HCT116 (cell line): Measurements from ENCODE around the gene FAM135A.

ENCODE experiments used
- CEBPB ChIP-seq: IDR thresholded peaks from 2 replicates; pipeline ENCODE4 v1.6.1; 2012; ENCODE audit warnings: low read depth
- EGR1 ChIP-seq: IDR thresholded peaks from 2 replicates; pipeline ENCODE4 v1.6.1; 2012; ENCODE audit warnings: low read depth
- EZH2 ChIP-seq: fragments of 200-600 bp; sonication (generic); IDR thresholded peaks from 2 replicates; pipeline ENCODE4 v1.6.1; 2017; ENCODE audit warnings: antibody characterized with exemption, mixed run types
- FOSL1 ChIP-seq: IDR thresholded peaks from 2 replicates; pipeline ENCODE4 v1.6.1; 2012; ENCODE audit warnings: low read depth
- POLR2A ChIP-seq: IDR thresholded peaks from 2 replicates; pipeline ENCODE4 v1.7.0; 2011; ENCODE audit warnings: borderline replicate concordance; ENCODE audit not compliant: insufficient read depth, insufficient read length; ENCODE audit errors: extremely low read depth
- POLR2AphosphoS5 ChIP-seq: IDR thresholded peaks from 2 replicates; pipeline ENCODE4 v1.6.1; 2011; ENCODE audit warnings: mild to moderate bottlenecking, low read depth, low read length, moderate library complexity
- RAD21 ChIP-seq: IDR thresholded peaks from 2 replicates; pipeline ENCODE4 v1.6.1; 2012; ENCODE audit warnings: low read depth, mild to moderate bottlenecking
- SIN3A ChIP-seq: IDR thresholded peaks from 2 replicates; pipeline ENCODE4 v1.6.1; 2012; ENCODE audit warnings: low read depth
- SP1 ChIP-seq: IDR thresholded peaks from 2 replicates; pipeline ENCODE4 v1.6.1; 2012; ENCODE audit warnings: low read depth
- SRF ChIP-seq: IDR thresholded peaks from 2 replicates; pipeline ENCODE4 v1.6.1; 2012; ENCODE audit warnings: low read depth
- TF ChIP-seq, protein P1 (sequence below), 3 experiments: fragments of 200-600 bp in 1 of 3; sonication (generic) in 1 of 3; IDR thresholded peaks in 2 of 3; conservative IDR thresholded peaks in 1 of 3; 2 replicates each; pipeline ENCODE4 v1.5.1; 2012 to 2017; ENCODE audit warnings: low read depth in 2 of 3, low read length in 2 of 3, antibody characterized with exemption in 1 of 3, borderline replicate concordance in 1 of 3, control low read depth in 1 of 3, mild to moderate bottlenecking in 1 of 3, mixed read lengths in 1 of 3, mixed run types in 1 of 3, moderate library complexity in 1 of 3; ENCODE audit not compliant: insufficient read depth in 1 of 3
- TF ChIP-seq, protein P2 (sequence below): IDR thresholded peaks from 2 replicates; pipeline ENCODE4 v1.6.1; 2012
- TF ChIP-seq, protein P3 (sequence below): IDR thresholded peaks from 2 replicates; pipeline ENCODE4 v1.6.1; 2012; ENCODE audit warnings: low read depth

DNA sequence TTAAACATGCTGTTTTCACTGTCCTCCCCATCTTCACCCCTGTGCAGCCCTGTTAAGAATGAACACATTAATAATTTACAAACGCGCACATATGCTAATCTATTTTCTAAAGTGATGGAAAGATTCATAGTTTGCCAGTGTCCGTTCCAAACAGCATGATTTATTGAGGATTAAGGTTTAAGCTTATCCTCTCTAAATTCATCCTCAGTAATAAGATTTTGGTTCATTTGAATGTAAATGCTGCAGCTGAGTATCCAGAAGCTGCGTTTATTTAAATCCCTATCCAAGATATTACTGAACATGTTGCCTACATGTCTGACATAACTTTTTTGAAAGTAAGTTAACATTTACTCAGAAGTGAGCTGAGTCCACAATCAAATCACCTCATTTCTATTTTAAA lies 42.8 kb upstream of the FAM135A start:
- TF ChIP-seq, protein P1, sequence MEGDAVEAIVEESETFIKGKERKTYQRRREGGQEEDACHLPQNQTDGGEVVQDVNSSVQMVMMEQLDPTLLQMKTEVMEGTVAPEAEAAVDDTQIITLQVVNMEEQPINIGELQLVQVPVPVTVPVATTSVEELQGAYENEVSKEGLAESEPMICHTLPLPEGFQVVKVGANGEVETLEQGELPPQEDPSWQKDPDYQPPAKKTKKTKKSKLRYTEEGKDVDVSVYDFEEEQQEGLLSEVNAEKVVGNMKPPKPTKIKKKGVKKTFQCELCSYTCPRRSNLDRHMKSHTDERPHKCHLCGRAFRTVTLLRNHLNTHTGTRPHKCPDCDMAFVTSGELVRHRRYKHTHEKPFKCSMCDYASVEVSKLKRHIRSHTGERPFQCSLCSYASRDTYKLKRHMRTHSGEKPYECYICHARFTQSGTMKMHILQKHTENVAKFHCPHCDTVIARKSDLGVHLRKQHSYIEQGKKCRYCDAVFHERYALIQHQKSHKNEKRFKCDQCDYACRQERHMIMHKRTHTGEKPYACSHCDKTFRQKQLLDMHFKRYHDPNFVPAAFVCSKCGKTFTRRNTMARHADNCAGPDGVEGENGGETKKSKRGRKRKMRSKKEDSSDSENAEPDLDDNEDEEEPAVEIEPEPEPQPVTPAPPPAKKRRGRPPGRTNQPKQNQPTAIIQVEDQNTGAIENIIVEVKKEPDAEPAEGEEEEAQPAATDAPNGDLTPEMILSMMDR (IDR thresholded peaks at IDR 0.05 in 2 of 3, conservative IDR thresholded peaks at IDR 0.05 in 1 of 3; ENCODE audit: borderline replicate concordance in 1 of 3, insufficient read depth in 1 of 3, low read depth in 2 of 3, low read length in 2 of 3) = no peak
- TF ChIP-seq SP1 = no peak
- TF ChIP-seq, protein P2, sequence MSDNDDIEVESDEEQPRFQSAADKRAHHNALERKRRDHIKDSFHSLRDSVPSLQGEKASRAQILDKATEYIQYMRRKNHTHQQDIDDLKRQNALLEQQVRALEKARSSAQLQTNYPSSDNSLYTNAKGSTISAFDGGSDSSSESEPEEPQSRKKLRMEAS = no peak
- TF ChIP-seq EZH2 = no peak
- no peak for TF ChIP-seq POLR2AphosphoS5
- TF ChIP-seq SIN3A = no peak
- TF ChIP-seq SRF = no peak
- TF ChIP-seq POLR2A = no peak
- TF ChIP-seq CEBPB = no peak
- no peak for TF ChIP-seq FOSL1
- no peak for TF ChIP-seq EGR1
- TF ChIP-seq RAD21 = no peak
- TF ChIP-seq, protein P3, sequence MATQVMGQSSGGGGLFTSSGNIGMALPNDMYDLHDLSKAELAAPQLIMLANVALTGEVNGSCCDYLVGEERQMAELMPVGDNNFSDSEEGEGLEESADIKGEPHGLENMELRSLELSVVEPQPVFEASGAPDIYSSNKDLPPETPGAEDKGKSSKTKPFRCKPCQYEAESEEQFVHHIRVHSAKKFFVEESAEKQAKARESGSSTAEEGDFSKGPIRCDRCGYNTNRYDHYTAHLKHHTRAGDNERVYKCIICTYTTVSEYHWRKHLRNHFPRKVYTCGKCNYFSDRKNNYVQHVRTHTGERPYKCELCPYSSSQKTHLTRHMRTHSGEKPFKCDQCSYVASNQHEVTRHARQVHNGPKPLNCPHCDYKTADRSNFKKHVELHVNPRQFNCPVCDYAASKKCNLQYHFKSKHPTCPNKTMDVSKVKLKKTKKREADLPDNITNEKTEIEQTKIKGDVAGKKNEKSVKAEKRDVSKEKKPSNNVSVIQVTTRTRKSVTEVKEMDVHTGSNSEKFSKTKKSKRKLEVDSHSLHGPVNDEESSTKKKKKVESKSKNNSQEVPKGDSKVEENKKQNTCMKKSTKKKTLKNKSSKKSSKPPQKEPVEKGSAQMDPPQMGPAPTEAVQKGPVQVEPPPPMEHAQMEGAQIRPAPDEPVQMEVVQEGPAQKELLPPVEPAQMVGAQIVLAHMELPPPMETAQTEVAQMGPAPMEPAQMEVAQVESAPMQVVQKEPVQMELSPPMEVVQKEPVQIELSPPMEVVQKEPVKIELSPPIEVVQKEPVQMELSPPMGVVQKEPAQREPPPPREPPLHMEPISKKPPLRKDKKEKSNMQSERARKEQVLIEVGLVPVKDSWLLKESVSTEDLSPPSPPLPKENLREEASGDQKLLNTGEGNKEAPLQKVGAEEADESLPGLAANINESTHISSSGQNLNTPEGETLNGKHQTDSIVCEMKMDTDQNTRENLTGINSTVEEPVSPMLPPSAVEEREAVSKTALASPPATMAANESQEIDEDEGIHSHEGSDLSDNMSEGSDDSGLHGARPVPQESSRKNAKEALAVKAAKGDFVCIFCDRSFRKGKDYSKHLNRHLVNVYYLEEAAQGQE = no peak
